IMR-90 (cell line): ENCODE measurements around the gene ZNF618. TPM values are rescaled to one million over a fixed set of nuclear protein-coding genes. Genes with fewer than 3 reads are reported as not detected.

Source experiments
- ATAC-seq: fragments of 200-7000 bp; cut with Tn5 transposase; 2 replicates; pipeline ENCODE4 v1.9.1; 2020; ENCODE audit warnings: low read depth, mild to moderate bottlenecking, moderate library complexity
- BruUV-seq: library from RNA; stranded (reverse); fragments of 400-500 nt; replicated peaks from 2 replicates; lab custom pipeline; 2021; lab: Mats Ljungman, UMichigan
- CTCF ChIA-PET: fragments of 300-600 bp; formaldehyde crosslinking; extraction: SDS; loops from one replicate; lab custom pipeline; 2021; ENCODE audit warnings: antibody characterized with exemption; lab: Yijun Ruan, JAX
- POLR2A ChIA-PET: fragments of 300-600 bp; sonication (Branson Sonifier 250); formaldehyde crosslinking; loops from one replicate; lab custom pipeline; 2022; ENCODE audit warnings: antibody characterized with exemption; ENCODE audit not compliant: unreplicated experiment; lab: Charles Lee
- DNase-seq: peaks from one replicate; pipeline ENCODE4 v3.0.0; 2013
- H2AFZ ChIP-seq: replicated peaks from 2 replicates; pipeline ENCODE3; 2013; ENCODE audit warnings: low read length, mild to moderate bottlenecking; ENCODE audit not compliant: poor library complexity
- H2AK5ac ChIP-seq: 2 replicates; pipeline ENCODE4 v1.6.1; 2013; ENCODE audit warnings: low read depth, low read length, inconsistent platforms
- H2AK9ac ChIP-seq: replicated peaks from 2 replicates; pipeline ENCODE3; 2013; ENCODE audit warnings: mild to moderate bottlenecking, low read depth, low read length, moderate library complexity; ENCODE audit not compliant: poor library complexity
- H2BK120ac ChIP-seq: 2 replicates; pipeline ENCODE4 v1.6.1; 2013; ENCODE audit warnings: low read depth, low read length, inconsistent platforms
- H2BK15ac ChIP-seq: 3 replicates; pipeline ENCODE4 v1.6.1; 2013; ENCODE audit warnings: low read depth, low read length, inconsistent platforms
- H2BK20ac ChIP-seq: 2 replicates; pipeline ENCODE4 v1.6.1; 2013; ENCODE audit warnings: low read depth, mild to moderate bottlenecking, inconsistent platforms, low read length, moderate library complexity
- H2BK5ac ChIP-seq: 2 replicates; pipeline ENCODE4 v1.6.1; 2013; ENCODE audit warnings: mild to moderate bottlenecking, low read depth, low read length, inconsistent platforms; ENCODE audit not compliant: poor library complexity, severe bottlenecking
- H3K14ac ChIP-seq: replicated peaks from 2 replicates; pipeline ENCODE4 v1.6.1; 2013; ENCODE audit warnings: low read depth, low read length, inconsistent platforms
- H3K18ac ChIP-seq: 2 replicates; pipeline ENCODE4 v1.6.1; 2013; ENCODE audit warnings: low read depth, low read length, control low read depth
- H3K23ac ChIP-seq: 2 replicates; pipeline ENCODE4 v1.6.1; 2013; ENCODE audit warnings: low read depth, low read length, inconsistent platforms
- H3K27ac ChIP-seq: 2 replicates; pipeline ENCODE4 v1.5.1; 2013; ENCODE audit warnings: mild to moderate bottlenecking, control low read depth, low read length; ENCODE audit not compliant: insufficient read depth
- H3K27me3 ChIP-seq: 2 replicates; pipeline ENCODE4 v1.6.1; 2013; ENCODE audit warnings: low read length; ENCODE audit not compliant: control insufficient read depth, insufficient read depth
- H3K36me3 ChIP-seq: 2 replicates; pipeline ENCODE4 v1.6.1; 2013; ENCODE audit warnings: low read length, mixed read lengths; ENCODE audit not compliant: control insufficient read depth, insufficient read depth
- H3K4ac ChIP-seq: 2 replicates; pipeline ENCODE4 v1.6.1; 2013; ENCODE audit warnings: low read depth, low read length, inconsistent platforms
- H3K4me1 ChIP-seq: 2 replicates; pipeline ENCODE4 v1.6.1; 2013; ENCODE audit warnings: low read length, mixed read lengths; ENCODE audit not compliant: control insufficient read depth, insufficient read depth
- H3K4me2 ChIP-seq: 2 replicates; pipeline ENCODE4 v1.6.1; 2013; ENCODE audit warnings: low read depth, mild to moderate bottlenecking, control low read depth, low read length, moderate library complexity
- H3K4me3 ChIP-seq: 2 replicates; pipeline ENCODE4 v1.5.1; 2013; ENCODE audit warnings: low read depth, mild to moderate bottlenecking, control low read depth, low read length, moderate library complexity; ENCODE audit not compliant: insufficient read depth
- H3K56ac ChIP-seq: 2 replicates; pipeline ENCODE4 v1.6.1; 2013; ENCODE audit warnings: low read length, inconsistent platforms; ENCODE audit not compliant: insufficient read depth; ENCODE audit errors: extremely low read depth
- H3K79me1 ChIP-seq, 2 experiments: 2 replicates each; pipeline ENCODE4 v1.6.1; 2013; ENCODE audit warnings: low read length in 2 of 2, inconsistent platforms in 1 of 2, low read depth in 1 of 2
- H3K9ac ChIP-seq: 2 replicates; pipeline ENCODE4 v1.6.1; 2013; ENCODE audit warnings: low read depth, low read length, control low read depth
- H3K9me1 ChIP-seq: 2 replicates; pipeline ENCODE4 v1.6.1; 2013; ENCODE audit warnings: low read length, inconsistent platforms; ENCODE audit not compliant: insufficient read depth
- H3K9me3 ChIP-seq: 2 replicates; pipeline ENCODE4 v1.6.1; 2013; ENCODE audit warnings: low read length; ENCODE audit not compliant: control insufficient read depth, insufficient read depth
- H4K20me1 ChIP-seq: 2 replicates; pipeline ENCODE4 v1.6.1; 2013; ENCODE audit warnings: low read length, inconsistent platforms; ENCODE audit not compliant: insufficient read depth
- H4K5ac ChIP-seq: 2 replicates; pipeline ENCODE4 v1.6.1; 2013; ENCODE audit warnings: mild to moderate bottlenecking, low read depth, low read length, control low read depth
- H4K8ac ChIP-seq, 2 experiments: 2 replicates each; pipeline ENCODE4 v1.6.1; 2013; ENCODE audit warnings: low read depth in 2 of 2, low read length in 2 of 2, control low read depth in 1 of 2, inconsistent platforms in 1 of 2
- H4K91ac ChIP-seq: 2 replicates; pipeline ENCODE4 v1.6.1; 2013; ENCODE audit warnings: low read depth, low read length, inconsistent platforms; ENCODE audit not compliant: insufficient read depth
- BHLHE40 ChIP-seq: fragments of 150-350 bp; IDR thresholded peaks from 2 replicates; pipeline ENCODE4 v1.6.1; 2016; ENCODE audit warnings: mild to moderate bottlenecking, low read depth, low read length
- FOS ChIP-seq: fragments of 150-350 bp; IDR thresholded peaks from 2 replicates; pipeline ENCODE4 v1.6.1; 2016; ENCODE audit warnings: low read depth, low read length
- MXI1 ChIP-seq: IDR thresholded peaks from 2 replicates; pipeline ENCODE4 v1.6.1; 2012; ENCODE audit warnings: low read depth, mild to moderate bottlenecking, low read length, moderate library complexity, borderline replicate concordance
- NFE2L2 ChIP-seq: fragments of 150-350 bp; IDR thresholded peaks from 2 replicates; pipeline ENCODE4 v1.6.1; 2016; ENCODE audit warnings: low read depth, mild to moderate bottlenecking, low read length
- RFX5 ChIP-seq: IDR thresholded peaks from 2 replicates; pipeline ENCODE4 v1.8.0; 2012; ENCODE audit warnings: low read depth, mild to moderate bottlenecking, low read length, moderate library complexity
- SMC3 ChIP-seq: fragments of 150-350 bp; IDR thresholded peaks from 2 replicates; pipeline ENCODE4 v1.6.1; 2016; ENCODE audit warnings: low read depth, mild to moderate bottlenecking, antibody characterized with exemption, low read length, moderate library complexity
- USF2 ChIP-seq: fragments of 150-350 bp; IDR thresholded peaks from 2 replicates; pipeline ENCODE4 v1.6.1; 2017; ENCODE audit warnings: mild to moderate bottlenecking, antibody characterized with exemption, low read length, low read depth
- WGBS, 2 experiments: methylation state at CpG; one replicate each; pipeline versions ENCODE4 v1.1.5 to v1.1.7; 2013; ENCODE audit warnings: missing lambda C conversion rate in 2 of 2; ENCODE audit not compliant: insufficient read length in 1 of 2; ENCODE audit errors: extremely low coverage in 2 of 2; 5-methylcytosine and 5-hydroxymethylcytosine counted together
- dilution Hi-C: fragments of 300-500 bp; cut with HindIII; formaldehyde crosslinking; loops from one replicate; pipeline ENCODE4 v1.14.3; 2018; ENCODE audit warnings: low sequenced_read_pairs; ENCODE audit not compliant: unreplicated experiment
- in situ Hi-C: fragments of 300-500 bp; cut with MboI; formaldehyde crosslinking; loops from 3 replicates; pipeline ENCODE4 v1.14.3; 2019; ENCODE audit warnings: low sequenced_read_pairs, inconsistent platforms, mixed read lengths
- intact Hi-C: fragments of 100-400 bp; cut with micrococcal nuclease; formaldehyde crosslinking; loops from 2 replicates; pipeline ENCODE4 v1.10.0; 2022
- polyA plus RNA-seq, 3 experiments: library from polyadenylated mRNA; depleted of rRNA; stranded (reverse); fragments of >200 nt; gene quantifications; 2 replicates each; pipeline ENCODE4 v1.2.3, GENCODE V29; 2012; ENCODE audit warnings: low replicate concordance in 1 of 3
- total RNA-seq: library from RNA; depleted of rRNA; stranded (reverse); fragments of >200 nt; gene quantifications from 2 replicates; pipeline ENCODE4 v1.2.3, GENCODE V29; 2012

The ZNF618 gene
- total and polyA plus RNA-seq, 2 of the 4 experiments (the other 2 are of a cell fraction): 8.2 to 9.4 TPM

- CTCF ChIA-PET: no interaction called here
- no peak for TF ChIP-seq BHLHE40
- TF ChIP-seq NFE2L2: no peak
- no peak for TF ChIP-seq USF2
- TF ChIP-seq MXI1: no peak
- no peak for TF ChIP-seq RFX5
- TF ChIP-seq SMC3: no peak
- no peak for TF ChIP-seq FOS
- H3K9me3 ChIP-seq: no peaks in the 10 kb centered on the region
- H4K20me1 ChIP-seq: peaks cover 3% of the 10 kb centered on the region; the same call in 1 of the 2 replicates
- in situ Hi-C loops (no loop called here), dilution Hi-C loops (no loop called here), intact Hi-C loops (no loop called here)
- no TSS peak for BruUV-seq
- POLR2A ChIA-PET: no interaction called here
- no peak overlapping the region for H3K4me2 ChIP-seq
- no peaks in the 10 kb centered on the region for H3K27me3 ChIP-seq
- no peak overlapping the region for H3K23ac ChIP-seq
- no peak overlapping the region for H3K4me3 ChIP-seq
- H4K5ac ChIP-seq: no peak overlapping the region
- no peak overlapping the region for H2BK5ac ChIP-seq
- H3K4ac ChIP-seq: no peak overlapping the region
- peaks cover 47% of the 10 kb centered on the region for H3K36me3 ChIP-seq
- no peak overlapping the region for H3K27ac ChIP-seq
- H3K4me1 ChIP-seq: no peaks in the 10 kb centered on the region
- 98% methylated on average over 33 of the region's 44 CpGs; no CpG with 5 or more reads in 1 of the 2 experiments for WGBS, 2 experiments
- no peak overlapping the region for H3K56ac ChIP-seq
- no peak overlapping the region for H4K8ac ChIP-seq
- peaks cover 0 to 13% of the 10 kb centered on the region in 2 experiments; a peak in 2 of 4 replicates for H3K79me1 ChIP-seq
- H3K14ac ChIP-seq: no peak overlapping the region
- no peak overlapping the region for H2BK20ac ChIP-seq
- H2AK5ac ChIP-seq: no peak overlapping the region
- H4K91ac ChIP-seq: no peak overlapping the region
- H3K18ac ChIP-seq: no peak overlapping the region
- H3K9ac ChIP-seq: no peak overlapping the region
- no peak for ATAC-seq
- H2BK15ac ChIP-seq: no peak overlapping the region
- no peak overlapping the region for H2AFZ ChIP-seq
- H3K9me1 ChIP-seq: peaks cover 10% of the 10 kb centered on the region
- H2AK9ac ChIP-seq: no peak overlapping the region
- H2BK120ac ChIP-seq: no peak overlapping the region
- DNase-seq: no peak
These were observed 172.7 kb downstream of the ZNF618 start for GRCh38 chr9:114048533-114049415.
